ENCODE data around the gene NIPSNAP2.
"Not testable (repeated sequence)": the region's sequence is repeated elsewhere in the genome, so short reads cannot be mapped to it uniquely, and the experiment has no call there.

The NIPSNAP2 gene

GRCh38 chr7:55975988-55976633 lies 11.7 kb downstream of the NIPSNAP2 start:
- no peak for DNase-seq (ENCODE audit: low spot score)

DNA sequence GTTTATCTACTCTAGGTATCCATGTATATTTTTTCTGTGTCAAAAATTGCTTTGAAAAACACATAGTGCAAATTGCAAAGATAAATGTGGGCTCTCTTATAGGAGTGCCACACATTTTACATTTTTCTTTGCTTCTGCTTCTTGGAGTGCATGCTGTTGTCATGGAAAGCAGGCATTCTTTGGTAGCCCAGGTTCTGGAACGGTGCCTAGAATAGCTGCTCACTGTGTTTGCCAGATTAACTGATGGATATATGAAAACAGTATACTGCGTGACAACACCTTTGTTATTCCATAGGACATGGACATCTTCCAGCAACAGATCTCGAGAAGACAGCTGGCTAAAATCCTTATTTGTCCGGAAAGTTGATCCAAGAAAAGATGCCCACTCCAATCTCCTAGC lies 13.4 kb downstream of the NIPSNAP2 start:
- no peak for DNase-seq (ENCODE audit: low spot score)

DNA sequence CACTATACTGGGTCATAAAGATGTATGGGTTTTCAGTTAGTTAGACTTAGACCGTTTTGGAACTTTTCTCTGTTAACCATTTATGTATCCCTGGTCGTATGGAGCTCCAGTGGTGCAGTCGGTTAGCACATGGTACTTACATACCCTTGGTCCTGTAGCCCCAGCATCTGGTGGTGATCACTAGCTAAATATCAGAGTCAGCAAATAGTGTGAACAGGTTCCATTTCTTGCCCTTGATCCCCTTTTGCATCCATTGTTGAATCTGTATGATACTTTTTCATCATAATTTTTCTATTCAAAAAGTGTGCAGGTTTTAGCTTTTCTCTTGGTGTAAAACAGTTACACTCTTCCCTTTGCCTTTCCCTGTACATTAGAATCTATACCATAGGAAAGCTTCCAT lies 15.9 kb downstream of the NIPSNAP2 start:
- DNase-seq (ENCODE audit: low spot score), result no peak

DNA sequence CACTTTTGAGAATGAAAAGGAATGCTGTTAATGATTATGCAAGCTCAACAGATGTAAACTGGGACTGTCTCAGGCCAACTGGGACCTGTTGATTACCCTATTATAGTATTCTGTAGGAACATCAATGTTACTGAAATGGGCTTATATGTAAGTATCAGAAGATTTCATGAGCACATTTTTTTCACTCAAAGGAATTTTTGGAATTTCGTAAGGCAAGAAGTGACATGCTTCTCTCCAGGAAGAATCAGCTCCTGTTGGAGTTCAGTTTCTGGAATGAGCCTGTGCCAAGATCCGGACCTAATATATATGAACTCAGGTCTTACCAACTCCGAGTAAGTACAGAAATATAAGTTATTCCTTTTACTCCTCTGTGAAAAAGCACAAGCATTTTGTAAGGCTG lies 19.2 kb downstream of the NIPSNAP2 start:
- no peak for DNase-seq (ENCODE audit: low spot score)

GRCh38 chr7:55992346-55992745 lies 28.0 kb downstream of the NIPSNAP2 start:
- no peak for DNase-seq (ENCODE audit: low spot score)

DNA sequence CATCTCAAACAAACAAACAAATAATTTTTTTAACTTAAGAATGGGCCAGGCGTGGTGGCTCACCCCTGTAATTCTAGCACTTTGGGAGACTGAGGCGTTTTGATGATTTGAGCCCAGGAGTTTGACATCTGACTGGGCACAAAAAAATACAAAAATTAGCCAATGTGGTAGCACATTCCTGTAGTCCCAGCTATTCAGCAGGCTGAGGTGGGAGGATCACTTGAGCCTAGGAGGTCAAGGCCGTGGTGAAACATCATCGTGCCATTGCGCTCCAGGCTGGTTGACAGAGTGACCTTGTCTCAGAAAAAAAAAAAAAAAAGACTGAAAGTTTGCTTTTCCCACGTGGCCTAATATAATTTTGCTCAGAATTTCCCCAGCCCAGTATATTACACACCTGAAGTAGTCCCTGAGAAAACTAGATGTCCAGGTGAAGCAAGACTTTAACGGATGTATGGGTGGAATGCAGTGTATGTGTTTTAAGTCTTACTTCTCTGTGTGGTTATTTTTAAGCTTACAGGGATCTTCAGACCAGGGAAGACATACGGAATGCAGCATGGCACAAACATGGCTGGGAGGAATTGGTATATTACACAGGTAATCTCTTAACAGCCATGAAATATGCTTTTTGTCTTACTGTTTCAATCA lies 32.6 kb downstream of the NIPSNAP2 start:
- DNase-seq (ENCODE audit: low spot score), result no peak

GRCh38 chr7:56003749-56004148 lies 39.4 kb downstream of the NIPSNAP2 start:
- no peak for DNase-seq (ENCODE audit: low spot score)

- no peak for DNase-seq (ENCODE audit: low spot score)
Observed at GRCh38 chr7:56007167-56007652, 42.8 kb downstream of the NIPSNAP2 start.

DNA sequence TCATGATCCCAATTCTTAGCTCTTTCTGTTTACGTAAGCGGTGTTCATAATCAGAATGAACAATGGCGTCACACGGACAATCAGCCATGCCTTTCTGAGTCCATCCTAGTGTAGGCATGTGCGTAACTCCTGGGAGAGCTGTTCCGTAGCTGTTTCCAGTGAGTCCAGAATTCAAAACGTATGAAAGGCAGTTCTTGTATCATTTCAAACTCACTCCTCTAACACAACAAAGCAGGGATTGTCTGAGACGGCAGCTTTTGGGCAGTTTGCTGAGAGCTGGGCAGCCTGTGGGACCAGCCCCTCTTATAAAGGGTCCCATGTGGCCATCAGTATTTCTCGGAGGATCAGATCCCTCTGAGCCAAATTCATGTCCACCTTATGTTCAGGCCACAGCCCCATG lies 43.5 kb downstream of the NIPSNAP2 start:
- no peak for DNase-seq (ENCODE audit: low spot score)

DNA sequence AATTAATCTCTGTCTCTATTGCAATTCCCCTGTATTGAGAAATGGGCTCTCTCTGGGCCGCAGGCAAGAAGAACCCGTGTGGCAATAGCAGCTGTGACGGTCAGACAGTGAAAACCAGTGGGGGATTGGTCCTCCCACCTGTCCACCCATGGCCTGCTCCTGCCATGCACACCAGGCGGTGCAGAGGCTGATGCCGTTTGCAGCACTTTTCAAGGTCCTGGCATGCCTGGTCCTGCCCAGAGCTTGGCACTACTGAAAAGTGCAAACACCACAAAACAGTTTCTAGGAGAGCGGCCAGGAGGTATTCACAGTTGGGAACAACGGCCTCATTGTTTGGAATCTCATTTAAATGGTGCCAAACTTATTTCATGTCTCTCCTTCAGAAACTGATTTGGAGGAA lies 45.3 kb downstream of the NIPSNAP2 start:
- no peak for DNase-seq (ENCODE audit: low spot score)

DNA sequence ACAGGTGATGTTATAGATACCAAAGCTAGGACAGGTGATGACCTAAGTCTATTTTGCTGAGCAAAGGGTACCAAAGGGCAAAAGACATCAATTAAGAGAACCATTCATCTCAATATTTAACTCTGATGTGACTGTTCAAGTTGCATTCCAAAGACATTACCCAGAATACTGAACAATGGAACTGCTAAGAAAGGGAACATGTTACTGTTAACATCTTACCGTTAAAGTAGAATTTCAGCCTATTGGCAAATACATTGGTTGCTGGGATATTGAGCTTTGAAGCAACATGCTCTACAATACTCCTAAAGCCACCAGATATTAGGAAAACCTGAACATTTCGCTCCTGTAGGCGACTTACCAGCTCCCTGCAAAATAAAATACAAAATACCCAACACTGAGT lies 52.6 kb downstream of the NIPSNAP2 start:
- DNase-seq (ENCODE audit: low spot score), result not testable (repeated sequence)

DNA sequence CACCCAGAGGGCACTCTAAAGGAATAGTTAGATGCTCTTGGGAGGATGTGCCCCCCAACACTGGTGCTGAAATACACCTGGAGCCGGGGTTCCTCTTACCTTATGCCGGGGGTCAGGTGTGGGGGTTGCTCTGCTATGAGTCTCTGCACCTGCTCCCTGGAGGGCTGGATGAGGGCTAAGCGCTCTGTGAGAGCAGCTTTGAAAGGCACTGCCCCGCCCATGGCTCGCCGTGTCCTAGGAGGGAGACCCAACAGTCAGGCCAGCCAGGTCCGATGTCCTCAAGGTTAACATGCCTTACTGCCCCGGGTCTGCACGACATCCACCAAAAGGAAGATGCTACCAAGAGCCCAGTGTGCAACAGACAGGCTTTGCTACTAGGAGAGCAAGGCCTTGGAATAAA lies 55.1 kb downstream of the NIPSNAP2 start:
- DNase-seq (ENCODE audit: low spot score), result no peak

- DNase-seq (ENCODE audit: low spot score), result no peak
Observed at GRCh38 chr7:56023500-56023899, 59.1 kb downstream of the NIPSNAP2 start.

- DNase-seq (ENCODE audit: low spot score), result no peak
Observed at GRCh38 chr7:56026538-56026937, 62.2 kb downstream of the NIPSNAP2 start.

GRCh38 chr7:56028942-56029630 lies 64.7 kb downstream of the NIPSNAP2 start:
- DNase-seq (ENCODE audit: low spot score), result no peak

DNA sequence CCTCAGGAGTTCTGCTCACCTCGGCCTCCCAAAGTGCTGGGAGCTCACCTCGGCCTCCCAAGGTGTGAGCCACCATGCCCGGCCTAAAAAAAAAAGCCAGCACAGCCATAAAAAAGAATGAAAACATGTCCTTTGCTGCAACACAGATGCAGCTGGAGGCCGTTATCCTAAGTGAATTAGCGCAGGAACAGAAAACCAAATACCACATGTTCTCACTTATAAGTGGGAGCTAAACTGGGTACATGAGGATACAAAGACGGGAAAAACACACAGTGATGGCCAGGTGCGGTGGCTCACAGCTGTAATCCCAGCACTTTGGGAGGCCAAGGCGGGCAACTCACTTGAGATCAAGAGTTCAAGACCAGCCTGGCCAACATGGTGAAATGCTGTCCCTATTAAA lies 66.0 kb downstream of the NIPSNAP2 start:
- no peak for DNase-seq (ENCODE audit: low spot score)

DNA sequence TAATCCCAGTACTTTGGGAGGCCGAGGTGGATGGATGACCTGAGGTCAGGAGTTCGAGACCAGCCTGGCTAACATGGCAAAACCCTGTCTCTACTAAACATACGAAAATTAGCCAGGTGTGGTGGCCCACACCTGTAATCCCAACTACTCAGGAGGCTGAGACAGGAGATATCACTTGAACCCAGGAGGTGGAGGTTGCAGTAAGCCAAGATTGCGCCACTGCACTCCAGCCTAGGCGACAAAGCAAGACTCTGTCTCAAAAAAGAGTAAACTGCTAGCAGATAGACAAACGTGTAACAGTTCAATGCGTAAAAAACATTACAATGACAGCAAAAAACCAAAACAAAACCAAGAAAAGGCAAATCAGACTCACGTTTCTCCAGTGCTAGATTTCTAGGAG lies 67.2 kb downstream of the NIPSNAP2 start:
- not testable (repeated sequence) for DNase-seq (ENCODE audit: low spot score)

DNA sequence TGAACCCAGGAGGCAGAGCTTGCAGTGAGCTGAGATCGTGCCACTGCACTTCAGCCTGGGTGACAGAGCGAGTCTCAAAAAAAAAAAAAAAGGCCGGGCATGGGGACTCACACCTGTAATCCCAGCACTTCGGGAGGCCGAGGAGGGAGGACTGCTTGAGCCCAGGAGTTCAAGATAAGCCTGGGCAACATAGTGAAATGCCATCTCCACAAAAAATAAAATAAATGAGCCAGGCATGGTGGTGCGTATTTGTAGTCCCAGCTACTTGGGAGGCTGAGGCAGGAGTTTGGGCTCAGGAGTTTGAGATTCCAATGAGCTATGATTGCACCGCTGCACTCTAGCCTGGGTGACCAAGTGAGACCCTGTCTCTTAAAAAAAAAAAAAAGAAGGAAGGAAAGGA lies 68.2 kb downstream of the NIPSNAP2 start:
- not testable (repeated sequence) for DNase-seq (ENCODE audit: low spot score)

DNA sequence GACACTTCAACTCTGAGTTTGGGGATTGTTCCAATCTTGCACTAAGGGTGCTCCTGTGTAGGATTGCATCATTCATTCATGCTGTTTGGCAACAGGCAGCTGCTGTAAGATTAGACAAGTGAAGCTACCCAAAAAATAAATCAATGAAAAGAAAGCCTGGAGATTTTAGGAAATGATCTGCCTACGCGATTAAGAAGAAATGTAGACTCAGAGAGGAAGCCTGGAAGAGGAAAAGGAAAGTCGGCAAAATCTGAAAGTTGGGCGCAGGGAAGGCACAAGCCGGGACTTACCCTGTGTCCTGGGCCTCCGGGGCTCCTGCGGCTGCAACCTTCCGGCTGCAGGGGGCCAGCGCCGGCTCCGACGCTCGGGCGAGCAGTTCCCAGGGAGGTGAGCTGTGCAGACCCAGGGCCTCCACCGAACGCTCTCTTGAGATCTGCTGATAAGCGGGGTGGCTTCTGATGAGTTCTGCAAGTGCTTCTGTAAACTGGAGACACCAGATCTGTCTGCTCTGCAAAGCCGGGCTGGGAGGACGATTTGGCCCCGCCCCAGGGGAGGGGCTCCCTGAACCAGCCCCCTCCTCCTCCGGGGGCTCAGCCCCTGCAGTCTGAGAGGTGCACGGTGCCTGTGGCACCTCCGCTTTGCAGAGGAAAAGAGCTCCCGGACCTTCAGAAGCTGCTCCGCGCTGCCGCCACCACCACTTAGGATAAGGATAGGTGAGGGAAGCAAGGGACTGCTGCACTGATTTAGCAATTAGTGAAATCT lies 69.5 kb downstream of the NIPSNAP2 start:
- DNase-seq (ENCODE audit: low spot score), result peak; percentile 63

DNA sequence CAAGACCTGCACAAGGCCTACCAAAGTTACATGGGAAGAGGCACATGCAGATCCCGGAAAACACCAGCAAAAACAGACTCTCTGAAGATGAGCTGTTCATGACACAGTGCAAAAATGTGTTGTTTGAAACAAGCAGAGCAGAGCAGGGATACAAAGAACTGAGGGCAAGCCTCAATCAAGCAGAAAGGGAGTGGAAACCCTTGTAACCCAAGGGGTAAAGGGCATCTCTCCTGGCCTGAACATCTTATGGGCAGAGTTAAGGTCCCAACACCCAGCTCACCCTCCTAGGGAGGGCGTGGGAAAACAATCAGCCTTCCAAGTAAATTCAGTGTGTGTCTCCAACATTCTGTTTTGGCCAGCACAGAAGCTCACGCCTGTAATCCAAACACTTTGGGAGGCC lies 76.3 kb downstream of the NIPSNAP2 start:
- no peak for DNase-seq (ENCODE audit: low spot score)

DNA sequence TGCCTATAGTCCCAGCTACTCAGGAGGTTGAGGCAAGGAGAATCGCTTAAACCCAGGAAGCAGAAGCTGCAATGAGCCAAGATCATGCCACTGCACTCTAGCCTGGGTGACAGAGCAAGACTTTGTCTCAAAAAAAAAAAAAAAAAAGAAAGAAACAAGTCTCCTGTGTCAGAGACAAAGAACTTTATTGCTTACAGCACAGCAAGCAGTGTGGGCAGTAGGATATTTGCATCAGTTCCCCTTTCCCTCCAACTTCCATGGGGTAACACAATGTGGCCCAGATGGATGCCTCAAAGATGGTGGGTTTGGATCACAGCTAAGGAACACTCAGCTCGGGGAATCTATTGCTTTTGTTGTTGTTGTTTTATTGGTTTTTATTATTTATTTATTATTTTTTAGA lies 81.4 kb downstream of the NIPSNAP2 start:
- DNase-seq (ENCODE audit: low spot score), result not testable (repeated sequence)

DNA sequence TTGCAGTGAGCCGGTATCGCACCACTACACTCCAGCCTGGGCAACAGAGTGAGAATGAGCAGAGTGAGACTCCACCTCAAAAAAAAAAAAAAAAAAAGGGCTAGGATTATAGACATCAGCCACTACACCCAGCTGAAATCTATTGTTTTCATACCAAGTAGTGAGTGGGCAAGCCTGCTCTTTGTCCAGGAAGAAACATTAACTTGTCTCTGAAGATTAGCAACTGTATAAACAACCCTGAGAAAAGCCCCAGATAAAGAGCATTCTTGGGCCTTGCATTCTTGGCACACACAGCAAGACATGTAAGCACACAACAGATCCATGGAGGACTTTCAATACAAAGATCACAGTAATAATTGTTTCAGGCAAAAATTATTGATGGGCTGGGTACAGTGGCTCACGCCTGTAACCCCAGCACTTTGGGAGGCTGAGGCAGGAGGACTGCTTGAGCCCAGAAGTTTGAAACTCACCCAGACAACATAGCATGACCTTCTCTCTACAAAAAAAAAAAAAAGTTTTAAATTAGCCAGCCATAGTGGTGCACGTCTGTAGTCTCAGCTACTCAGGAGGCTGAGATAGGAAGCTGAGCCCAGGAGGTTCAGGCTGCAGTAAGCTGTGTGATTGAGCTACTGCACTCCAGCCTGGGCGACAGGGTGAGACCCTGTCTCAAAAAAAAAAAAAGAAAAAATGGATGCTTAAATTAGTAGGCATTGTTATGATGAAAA lies 82.5 kb downstream of the NIPSNAP2 start:
- DNase-seq (ENCODE audit: low spot score), result no peak
